OCI-LY1 (cell line): ENCODE results near the gene SLCO2B1.

ENCODE experiments used
- EZH2 ChIP-seq: fragments of 200-600 bp; sonication (generic), shearing (Covaris generic); IDR thresholded peaks from 2 replicates; pipeline ENCODE4 v1.8.0; 2017; ENCODE audit warnings: borderline replicate concordance, mixed run types, mild to moderate bottlenecking, antibody characterized with exemption, low read length, moderate library complexity, mixed read lengths
- TF ChIP-seq, protein P1 (sequence below): fragments of 200-600 bp; sonication (generic), shearing (Covaris generic); IDR thresholded peaks from 2 replicates; pipeline ENCODE4 v1.5.1; 2017; ENCODE audit warnings: mild to moderate bottlenecking, antibody characterized with exemption, low read length, moderate library complexity, mixed read lengths

DNA sequence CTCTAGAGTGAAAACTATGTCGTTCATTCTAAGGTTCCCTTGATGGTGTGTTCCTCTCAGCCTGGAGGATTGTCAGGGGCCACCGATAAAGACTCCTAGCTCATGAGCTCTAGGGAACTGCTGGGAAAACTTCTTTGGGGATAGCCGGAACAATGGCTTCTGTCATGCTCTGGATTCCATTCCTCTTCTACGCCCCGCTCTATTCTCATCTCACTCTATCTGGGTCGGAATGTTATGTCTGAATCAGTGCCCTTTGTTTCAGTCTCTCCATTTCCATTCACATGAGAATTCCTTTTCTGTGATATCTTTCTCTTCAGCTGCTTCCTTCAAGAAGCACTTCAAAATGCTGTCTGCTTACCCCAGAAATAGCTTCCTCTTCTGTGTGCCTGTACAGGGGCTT is 16.9 kb upstream of the SLCO2B1 start:
- TF ChIP-seq, protein P1, sequence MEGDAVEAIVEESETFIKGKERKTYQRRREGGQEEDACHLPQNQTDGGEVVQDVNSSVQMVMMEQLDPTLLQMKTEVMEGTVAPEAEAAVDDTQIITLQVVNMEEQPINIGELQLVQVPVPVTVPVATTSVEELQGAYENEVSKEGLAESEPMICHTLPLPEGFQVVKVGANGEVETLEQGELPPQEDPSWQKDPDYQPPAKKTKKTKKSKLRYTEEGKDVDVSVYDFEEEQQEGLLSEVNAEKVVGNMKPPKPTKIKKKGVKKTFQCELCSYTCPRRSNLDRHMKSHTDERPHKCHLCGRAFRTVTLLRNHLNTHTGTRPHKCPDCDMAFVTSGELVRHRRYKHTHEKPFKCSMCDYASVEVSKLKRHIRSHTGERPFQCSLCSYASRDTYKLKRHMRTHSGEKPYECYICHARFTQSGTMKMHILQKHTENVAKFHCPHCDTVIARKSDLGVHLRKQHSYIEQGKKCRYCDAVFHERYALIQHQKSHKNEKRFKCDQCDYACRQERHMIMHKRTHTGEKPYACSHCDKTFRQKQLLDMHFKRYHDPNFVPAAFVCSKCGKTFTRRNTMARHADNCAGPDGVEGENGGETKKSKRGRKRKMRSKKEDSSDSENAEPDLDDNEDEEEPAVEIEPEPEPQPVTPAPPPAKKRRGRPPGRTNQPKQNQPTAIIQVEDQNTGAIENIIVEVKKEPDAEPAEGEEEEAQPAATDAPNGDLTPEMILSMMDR: no peak
- TF ChIP-seq EZH2: no peak
